Naive thymus-derived CD4-positive, alpha-beta T cell (primary cell): ENCODE measurements around the gene SIL1. TPM values are rescaled to one million over a fixed set of nuclear protein-coding genes. Genes with fewer than 3 reads are reported as not detected.

Source experiments
- ATAC-seq: fragments of 150-1000 bp; cut with Tn5 transposase; 2 replicates; pipeline ENCODE4 v1.10.0; 2021; ENCODE audit warnings: mild to moderate bottlenecking, moderate library complexity
- CTCF ChIA-PET: fragments of 350-600 bp; sonication (Branson Sonifier 250); formaldehyde crosslinking; loops from one replicate; lab custom pipeline; 2021; ENCODE audit warnings: antibody characterized with exemption; lab: Charles Lee
- POLR2A ChIA-PET: fragments of 350-600 bp; sonication (Branson Sonifier 250); formaldehyde crosslinking; loops from one replicate; lab custom pipeline; 2021; ENCODE audit warnings: antibody characterized with exemption, inconsistent platforms; lab: Charles Lee
- DNase-seq, 9 donors: peaks; one replicate each; pipeline versions ENCODE4 v3.0.0 to v3.0.0-alpha.2; 2020 to 2022; ENCODE audit warnings: mixed read lengths in 1 of 9
- H3K27ac ChIP-seq: one replicate; pipeline ENCODE4 v1.7.0; 2013; ENCODE audit warnings: mild to moderate bottlenecking, low read depth, low read length, moderate library complexity
- H3K27me3 ChIP-seq, 2 donors: one replicate each; pipeline ENCODE4 v1.7.0; 2013; ENCODE audit warnings: low read length in 2 of 2, mild to moderate bottlenecking in 2 of 2, moderate library complexity in 2 of 2; ENCODE audit not compliant: control insufficient read depth in 2 of 2, insufficient read depth in 2 of 2
- H3K36me3 ChIP-seq, 3 experiments: 1 replicate in 2 of 3; 2 replicates in 1 of 3; pipeline ENCODE4 v1.7.0; 2013; ENCODE audit warnings: low read length in 3 of 3, mild to moderate bottlenecking in 3 of 3, moderate library complexity in 1 of 3; ENCODE audit not compliant: insufficient read depth in 3 of 3, control insufficient read depth in 2 of 3
- H3K4me1 ChIP-seq, 2 donors: one replicate each; pipeline ENCODE4 v1.7.0; 2013; ENCODE audit warnings: low read length in 2 of 2, mild to moderate bottlenecking in 2 of 2, moderate library complexity in 1 of 2; ENCODE audit not compliant: control insufficient read depth in 2 of 2, insufficient read depth in 2 of 2
- H3K4me3 ChIP-seq: 2 replicates; pipeline ENCODE4 v1.7.0; 2013; ENCODE audit warnings: mild to moderate bottlenecking, low read length
- H3K9me3 ChIP-seq, 3 experiments: 1 replicate in 2 of 3; 2 replicates in 1 of 3; pipeline ENCODE4 v1.7.0; 2013; ENCODE audit warnings: low read length in 3 of 3; ENCODE audit not compliant: control insufficient read depth in 2 of 3
- H3K27ac Mint-ChIP-seq, 9 donors: one replicate each; pipeline ENCODE4 v1.8.0; 2020 to 2022; ENCODE audit warnings: mixed read lengths in 9 of 9, mild to moderate bottlenecking in 8 of 9, moderate library complexity in 5 of 9, inconsistent platforms in 2 of 9
- H3K27me3 Mint-ChIP-seq, 5 donors: one replicate each; pipeline ENCODE4 v1.8.0; 2021 to 2022; ENCODE audit warnings: mixed read lengths in 5 of 5, mild to moderate bottlenecking in 1 of 5
- H3K36me3 Mint-ChIP-seq, 5 donors: one replicate each; pipeline ENCODE4 v1.8.0; 2020 to 2022; ENCODE audit warnings: mixed read lengths in 5 of 5, mild to moderate bottlenecking in 3 of 5, inconsistent platforms in 1 of 5
- H3K4me1 Mint-ChIP-seq, 7 donors: one replicate each; pipeline ENCODE4 v1.8.0; 2020 to 2022; ENCODE audit warnings: mixed read lengths in 7 of 7, mild to moderate bottlenecking in 3 of 7, inconsistent platforms in 1 of 7
- H3K4me3 Mint-ChIP-seq, 10 donors: one replicate each; pipeline ENCODE4 v1.8.0; 2020 to 2022; ENCODE audit warnings: mild to moderate bottlenecking in 10 of 10, mixed read lengths in 10 of 10, moderate library complexity in 6 of 10, inconsistent platforms in 2 of 10
- H3K9me3 Mint-ChIP-seq, 11 donors: one replicate each; pipeline ENCODE4 v1.8.0; 2020 to 2022; ENCODE audit warnings: mixed read lengths in 11 of 11, mild to moderate bottlenecking in 4 of 11, inconsistent platforms in 1 of 11, moderate library complexity in 1 of 11
- intact Hi-C, 2 donors: fragments of 100-400 bp; cut with micrococcal nuclease; formaldehyde crosslinking; loops; one replicate each; pipeline ENCODE4 v1.15.1; 2023
- polyA plus RNA-seq, 2 donors: library from polyadenylated mRNA; unstranded; fragments of 300-500 nt; fragmentation: Illumina TruSeq; gene quantifications; one replicate each; pipeline ENCODE4 v1.2.3, GENCODE V29; 2021
- total RNA-seq, 6 experiments: library from RNA in 5 of 6; stranded (reverse) in 5 of 6; gene quantifications; 1 replicate in 5 of 6; 2 replicates in 1 of 6; pipeline ENCODE4 v1.2.3 and lab custom pipeline; 2021 to 2026

Gene SIL1
- total and polyA plus RNA-seq, 7 experiments from 2014 or later = 10.6 to 27.1 (median 17.9) TPM

DNA sequence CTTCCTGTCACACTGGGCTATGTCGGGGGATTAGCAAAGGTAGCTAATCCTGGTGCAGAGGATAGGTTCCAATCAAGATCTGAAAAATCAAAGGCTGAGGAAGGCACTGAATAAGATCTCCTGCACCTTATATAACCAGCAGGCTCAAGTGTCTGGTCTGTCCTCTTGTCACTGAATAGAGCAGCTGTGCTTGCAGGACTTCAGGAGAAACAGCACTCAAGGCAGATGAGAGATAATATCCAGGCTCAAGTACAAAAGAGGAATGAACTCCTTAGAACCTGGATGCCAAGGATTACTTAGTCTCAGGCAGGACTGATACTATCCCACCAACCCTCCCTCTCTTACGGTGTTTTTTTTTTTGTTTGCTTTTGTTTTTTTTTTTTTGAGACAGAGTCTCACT lies 214.2 kb downstream of the SIL1 start:
- no peak overlapping the region for H3K27ac ChIP-seq
- Mint-ChIP-seq H3K9me3 (no peaks in the 10 kb centered on the region), H3K36me3 (peaks cover 0 to 9% (median 4%) of the 10 kb centered on the region in 5 donors), H3K4me1 (peaks cover 24 to 50% (median 42%) of the 10 kb centered on the region in 7 donors), H3K4me3 (no peak overlapping the region), H3K27ac (no peak overlapping the region), H3K27me3 (no peaks in the 10 kb centered on the region)
- peaks cover 26 to 28% of the 10 kb centered on the region in 2 donors for H3K4me1 ChIP-seq
- H3K9me3 ChIP-seq = no peaks in the 10 kb centered on the region
- DNase-seq (peak in 1 of 9 donors; percentile 6), ATAC-seq (no peak)
- H3K27me3 ChIP-seq = no peaks in the 10 kb centered on the region
- ChIA-PET CTCF (no interaction called here), POLR2A (no interaction called here)
- no peak overlapping the region for H3K4me3 ChIP-seq
- H3K36me3 ChIP-seq = no peaks in the 10 kb centered on the region
- intact Hi-C loops = no loop called here

GRCh38 chr5:138981586-138981985 lies 216.6 kb downstream of the SIL1 start:
- CTCF ChIA-PET = no interaction called here
- POLR2A ChIA-PET = no interaction called here
- no peaks in the 10 kb centered on the region for H3K9me3 Mint-ChIP-seq
- DNase-seq (peak in 7 of 9 donors; percentile 7 to 41 (median 27)), ATAC-seq (peak; percentile 61)
- Histone ChIP-seq H3K4me1 (peaks cover 26 to 28% of the 10 kb centered on the region in 2 donors), H3K27me3 (no peaks in the 10 kb centered on the region), H3K4me3 (no peak overlapping the region), H3K36me3 (no peaks in the 10 kb centered on the region), H3K27ac (no peak overlapping the region), H3K9me3 (no peaks in the 10 kb centered on the region)
- peaks cover 0 to 9% (median 6%) of the 10 kb centered on the region in 5 donors for H3K36me3 Mint-ChIP-seq
- intact Hi-C loops = no loop called here
- H3K4me1 Mint-ChIP-seq = peaks cover 25 to 55% (median 42%) of the 10 kb centered on the region in 7 donors
- no peaks in the 10 kb centered on the region for H3K27me3 Mint-ChIP-seq
- peak overlapping the region in 9 of 10 donors; percentile 18 to 74 (median 40) for H3K4me3 Mint-ChIP-seq
- H3K27ac Mint-ChIP-seq = peak overlapping the region in 3 of 9 donors; percentile 6 to 24 (median 13)

- Histone ChIP-seq H3K9me3 (no peaks in the 10 kb centered on the region), H3K36me3 (no peaks in the 10 kb centered on the region), H3K4me1 (peaks cover 26 to 28% of the 10 kb centered on the region in 2 donors), H3K4me3 (no peak overlapping the region), H3K27me3 (no peaks in the 10 kb centered on the region), H3K27ac (no peak overlapping the region)
- Mint-ChIP-seq H3K9me3 (no peaks in the 10 kb centered on the region), H3K27ac (peak overlapping the region in 1 of 9 donors; percentile 13), H3K4me1 (peaks cover 25 to 52% (median 42%) of the 10 kb centered on the region in 7 donors), H3K27me3 (no peaks in the 10 kb centered on the region), H3K36me3 (peaks cover 0 to 9% (median 6%) of the 10 kb centered on the region in 5 donors), H3K4me3 (peak overlapping the region in 7 of 10 donors; percentile 1 to 74 (median 33))
- ChIA-PET POLR2A (no interaction called here), CTCF (no interaction called here)
- ATAC-seq (no peak), DNase-seq (no peak)
- intact Hi-C loops = no loop called here
These were observed 217.0 kb downstream of the SIL1 start for GRCh38 chr5:138981131-138981530.

- ChIA-PET POLR2A (no interaction called here), CTCF (no interaction called here)
- Mint-ChIP-seq H3K36me3 (peaks cover 0 to 9% (median 6%) of the 10 kb centered on the region in 5 donors), H3K9me3 (no peaks in the 10 kb centered on the region), H3K4me3 (peak overlapping the region; percentile 34 to 74 (median 61)), H3K27me3 (no peaks in the 10 kb centered on the region), H3K4me1 (peaks cover 25 to 55% (median 42%) of the 10 kb centered on the region in 7 donors), H3K27ac (peak overlapping the region in 3 of 9 donors; percentile 28 to 54 (median 50))
- Histone ChIP-seq H3K4me3 (no peak overlapping the region), H3K9me3 (no peaks in the 10 kb centered on the region), H3K27ac (no peak overlapping the region), H3K27me3 (no peaks in the 10 kb centered on the region), H3K4me1 (peaks cover 26 to 28% of the 10 kb centered on the region in 2 donors), H3K36me3 (no peaks in the 10 kb centered on the region)
- DNase-seq = no peak
- ATAC-seq = no peak
- intact Hi-C loops = no loop called here
These were observed 217.7 kb downstream of the SIL1 start for GRCh38 chr5:138980441-138980840.

GRCh38 chr5:138979684-138980280 lies 218.4 kb downstream of the SIL1 start:
- H3K27ac Mint-ChIP-seq = peak overlapping the region in 7 of 9 donors; percentile 7 to 54 (median 50)
- POLR2A ChIA-PET = no interaction called here
- Histone ChIP-seq H3K27ac (no peak overlapping the region), H3K4me3 (no peak overlapping the region), H3K9me3 (no peaks in the 10 kb centered on the region), H3K4me1 (peaks cover 26 to 28% of the 10 kb centered on the region in 2 donors), H3K36me3 (no peaks in the 10 kb centered on the region), H3K27me3 (no peaks in the 10 kb centered on the region)
- intact Hi-C loops = no loop called here
- H3K27me3 Mint-ChIP-seq = no peaks in the 10 kb centered on the region
- peak overlapping the region; percentile 34 to 74 (median 61) for H3K4me3 Mint-ChIP-seq
- DNase-seq = peak in 7 of 9 donors; percentile 11 to 51 (median 33)
- peaks cover 25 to 52% (median 42%) of the 10 kb centered on the region in 7 donors for H3K4me1 Mint-ChIP-seq
- peak; percentile 70 for ATAC-seq
- CTCF ChIA-PET = no interaction called here
- peaks cover 0 to 9% (median 3%) of the 10 kb centered on the region in 5 donors for H3K36me3 Mint-ChIP-seq
- H3K9me3 Mint-ChIP-seq = no peaks in the 10 kb centered on the region

DNA sequence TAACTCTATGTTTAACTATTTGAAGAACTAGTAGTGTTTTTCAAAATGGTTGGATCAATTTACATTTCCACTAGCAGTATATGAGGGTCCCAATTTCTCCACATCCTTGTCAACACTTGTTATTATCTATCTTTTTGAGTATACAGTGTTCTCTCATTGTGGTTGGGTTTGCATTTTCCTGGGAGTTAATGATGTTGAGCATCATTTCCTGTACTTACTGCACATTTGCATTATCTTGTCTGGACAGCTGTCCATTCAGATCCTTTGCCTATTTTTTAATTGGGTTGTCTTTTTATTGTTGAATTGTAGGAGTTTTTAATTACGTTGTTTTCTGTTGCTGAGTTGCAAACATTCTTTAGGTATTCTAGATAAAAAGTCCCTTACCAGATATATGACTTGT lies 219.6 kb downstream of the SIL1 start:
- Mint-ChIP-seq H3K36me3 (peaks cover 0 to 6% (median 3%) of the 10 kb centered on the region in 5 donors), H3K27me3 (no peaks in the 10 kb centered on the region), H3K27ac (no peak overlapping the region), H3K9me3 (no peaks in the 10 kb centered on the region), H3K4me1 (peaks cover 25 to 52% (median 37%) of the 10 kb centered on the region in 7 donors), H3K4me3 (no peak overlapping the region)
- CTCF ChIA-PET = no interaction called here
- DNase-seq (no peak), ATAC-seq (no peak)
- peaks cover 26 to 28% of the 10 kb centered on the region in 2 donors for H3K4me1 ChIP-seq
- no peak overlapping the region for H3K27ac ChIP-seq
- no peaks in the 10 kb centered on the region for H3K27me3 ChIP-seq
- POLR2A ChIA-PET = no interaction called here
- intact Hi-C loops = no loop called here
- H3K4me3 ChIP-seq = no peak overlapping the region
- no peaks in the 10 kb centered on the region for H3K36me3 ChIP-seq
- H3K9me3 ChIP-seq = no peaks in the 10 kb centered on the region

DNA sequence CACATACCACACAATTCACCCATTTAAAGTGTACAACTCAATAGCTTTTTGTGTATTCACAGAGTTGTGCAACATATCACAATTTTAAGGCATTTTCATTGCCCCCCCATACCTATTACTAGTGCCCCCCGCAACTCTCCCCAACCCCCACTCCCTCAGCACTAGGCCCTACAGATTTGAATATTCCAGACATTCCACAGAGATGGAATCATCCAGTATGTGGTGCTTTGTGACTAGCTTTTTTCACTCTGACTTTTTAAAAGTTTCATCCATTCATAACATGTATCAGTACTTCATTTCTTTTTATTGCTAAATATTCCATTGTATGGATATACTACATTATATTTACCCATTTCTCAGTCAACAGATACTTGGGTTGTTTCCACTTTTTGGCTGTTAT lies 220.1 kb downstream of the SIL1 start:
- Mint-ChIP-seq H3K4me3 (no peak overlapping the region), H3K27me3 (no peaks in the 10 kb centered on the region), H3K36me3 (peaks cover 0 to 6% (median 3%) of the 10 kb centered on the region in 5 donors), H3K4me1 (peaks cover 25 to 52% (median 34%) of the 10 kb centered on the region in 7 donors), H3K9me3 (no peaks in the 10 kb centered on the region), H3K27ac (no peak overlapping the region)
- ATAC-seq (no peak), DNase-seq (no peak)
- H3K4me3 ChIP-seq = no peak overlapping the region
- no peaks in the 10 kb centered on the region for H3K9me3 ChIP-seq
- peaks cover 26 to 28% of the 10 kb centered on the region in 2 donors for H3K4me1 ChIP-seq
- H3K27me3 ChIP-seq = no peaks in the 10 kb centered on the region
- POLR2A ChIA-PET = no interaction called here
- no peak overlapping the region for H3K27ac ChIP-seq
- intact Hi-C loops = no loop called here
- no peaks in the 10 kb centered on the region for H3K36me3 ChIP-seq
- CTCF ChIA-PET = no interaction called here
